ENCODE data around the gene PCOLCE2. TPM values are rescaled to one million over a fixed set of nuclear protein-coding genes. Genes with fewer than 3 reads are reported as not detected.
A peak's percentile ranks its signal among the peaks of the same experiment; 100 is the strongest.

PCOLCE2 gene
- total and polyA plus RNA-seq, 12 donors: 49.9 to 143 (median 69.6) TPM

DNA sequence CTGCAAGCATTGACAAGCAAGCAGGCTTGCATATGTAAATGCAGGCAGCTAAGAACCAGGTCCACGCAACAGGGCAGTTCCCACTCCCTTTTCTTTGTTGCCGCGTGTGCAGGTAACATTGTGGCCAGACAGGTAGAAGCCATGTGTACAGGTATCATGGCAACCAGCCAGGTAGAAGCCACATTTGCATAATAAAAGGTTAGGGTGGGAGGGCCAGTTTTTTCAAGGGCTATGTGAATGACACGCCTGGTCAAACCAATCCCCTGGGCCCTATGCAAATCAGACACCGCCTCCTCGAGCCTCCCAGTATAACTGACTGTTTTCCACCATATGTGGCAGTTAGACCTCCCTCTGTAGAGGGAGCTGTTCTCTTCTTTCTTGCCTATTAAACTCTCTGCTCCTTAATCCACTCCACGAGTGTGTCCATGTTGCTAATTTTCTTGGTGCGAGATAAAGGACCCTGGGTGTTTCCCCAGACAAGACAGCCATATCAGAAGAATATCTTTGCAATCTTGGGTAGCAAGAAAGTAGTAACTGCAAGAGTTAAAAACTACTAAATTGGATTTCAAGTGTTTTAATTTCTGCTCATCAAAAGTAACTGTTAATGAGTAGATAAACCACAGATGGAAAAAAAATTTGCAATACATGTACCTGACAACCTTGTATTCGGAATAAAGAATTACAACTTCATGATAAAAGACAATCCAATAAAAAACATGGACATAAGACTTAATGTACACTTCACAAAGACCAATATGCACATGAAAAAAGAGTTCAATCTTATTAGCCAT lies 21.8 kb downstream of the PCOLCE2 start:
- 60 to 66% methylated on average over 9 of the region's 9 CpGs for WGBS, 2 donors
- peaks cover 0 to 14% (median 5%) of the 10 kb centered on the region in 9 donors for H3K4me1 ChIP-seq
- intact Hi-C loops (cut with DNase I): no loop called here
- H3K9me3 ChIP-seq: no peaks in the 10 kb centered on the region
- DNase-seq (no peak), ATAC-seq (no peak)
- H3K27ac ChIP-seq: no peak overlapping the region
- H3K4me3 ChIP-seq: no peak overlapping the region
- no peaks in the 10 kb centered on the region for H3K36me3 ChIP-seq
- no peaks in the 10 kb centered on the region for H3K27me3 ChIP-seq
- TF ChIP-seq, protein P1, sequence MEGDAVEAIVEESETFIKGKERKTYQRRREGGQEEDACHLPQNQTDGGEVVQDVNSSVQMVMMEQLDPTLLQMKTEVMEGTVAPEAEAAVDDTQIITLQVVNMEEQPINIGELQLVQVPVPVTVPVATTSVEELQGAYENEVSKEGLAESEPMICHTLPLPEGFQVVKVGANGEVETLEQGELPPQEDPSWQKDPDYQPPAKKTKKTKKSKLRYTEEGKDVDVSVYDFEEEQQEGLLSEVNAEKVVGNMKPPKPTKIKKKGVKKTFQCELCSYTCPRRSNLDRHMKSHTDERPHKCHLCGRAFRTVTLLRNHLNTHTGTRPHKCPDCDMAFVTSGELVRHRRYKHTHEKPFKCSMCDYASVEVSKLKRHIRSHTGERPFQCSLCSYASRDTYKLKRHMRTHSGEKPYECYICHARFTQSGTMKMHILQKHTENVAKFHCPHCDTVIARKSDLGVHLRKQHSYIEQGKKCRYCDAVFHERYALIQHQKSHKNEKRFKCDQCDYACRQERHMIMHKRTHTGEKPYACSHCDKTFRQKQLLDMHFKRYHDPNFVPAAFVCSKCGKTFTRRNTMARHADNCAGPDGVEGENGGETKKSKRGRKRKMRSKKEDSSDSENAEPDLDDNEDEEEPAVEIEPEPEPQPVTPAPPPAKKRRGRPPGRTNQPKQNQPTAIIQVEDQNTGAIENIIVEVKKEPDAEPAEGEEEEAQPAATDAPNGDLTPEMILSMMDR (IDR thresholded peaks at IDR 0.05): peak in 2 of 9 donors; percentile 10 to 21

DNA sequence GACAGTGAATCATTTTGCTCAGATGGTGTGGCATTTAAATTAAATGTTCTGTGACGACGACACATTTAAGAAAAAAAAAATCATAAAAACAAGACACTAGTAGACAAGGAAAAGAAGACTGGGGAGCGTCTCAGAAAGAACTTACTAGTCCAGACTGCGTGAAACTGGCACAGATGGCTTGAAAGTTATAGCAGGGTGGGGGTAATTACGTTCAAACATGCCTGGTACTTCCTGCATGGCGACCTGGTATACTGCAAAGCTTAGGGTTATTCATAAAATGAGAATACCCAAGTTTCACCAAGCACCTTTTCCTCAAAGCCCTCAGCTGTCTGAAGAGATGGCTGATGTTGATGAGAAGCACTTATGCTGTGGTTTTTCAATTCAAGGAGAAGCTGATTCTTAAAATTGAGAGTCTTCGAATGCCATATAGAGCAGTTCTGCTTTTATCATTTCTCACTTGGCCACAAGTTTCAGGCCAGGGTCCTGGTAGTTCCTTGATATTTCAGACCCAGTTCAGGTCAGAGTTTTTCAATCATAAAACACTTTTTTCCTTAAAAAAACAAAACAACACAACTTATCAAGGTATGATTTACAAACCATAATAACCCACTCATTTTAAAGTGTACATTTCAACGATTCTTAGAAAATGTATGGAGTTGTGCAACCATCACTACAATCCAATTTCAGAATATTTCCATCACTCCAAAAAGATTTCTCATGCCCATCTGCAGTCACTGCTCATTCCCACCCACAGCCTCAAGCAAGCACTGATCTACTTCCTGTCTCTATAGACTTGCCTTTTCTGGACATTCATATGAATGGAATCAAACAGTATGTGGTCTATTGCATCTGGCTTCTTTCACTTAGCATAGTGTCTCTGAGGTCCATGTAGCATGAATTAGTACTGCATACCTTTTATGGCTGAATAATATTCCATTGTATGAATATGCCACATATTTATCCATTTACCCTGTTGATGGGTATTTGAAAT lies 24.7 kb downstream of the PCOLCE2 start:
- 84 to 86% methylated on average over 8 of the region's 8 CpGs for WGBS, 2 donors
- intact Hi-C loops (cut with DNase I): no loop called here
- Histone ChIP-seq H3K9me3 (no peaks in the 10 kb centered on the region), H3K36me3 (no peaks in the 10 kb centered on the region), H3K4me1 (peaks cover 0 to 20% (median 5%) of the 10 kb centered on the region in 9 donors), H3K27ac (peak overlapping the region in 2 of 10 donors; percentile 23 to 43), H3K4me3 (no peak overlapping the region), H3K27me3 (no peaks in the 10 kb centered on the region)
- no peak for ATAC-seq
- TF ChIP-seq, protein P1 (IDR thresholded peaks at IDR 0.05): no peak
- no peak for DNase-seq

DNA sequence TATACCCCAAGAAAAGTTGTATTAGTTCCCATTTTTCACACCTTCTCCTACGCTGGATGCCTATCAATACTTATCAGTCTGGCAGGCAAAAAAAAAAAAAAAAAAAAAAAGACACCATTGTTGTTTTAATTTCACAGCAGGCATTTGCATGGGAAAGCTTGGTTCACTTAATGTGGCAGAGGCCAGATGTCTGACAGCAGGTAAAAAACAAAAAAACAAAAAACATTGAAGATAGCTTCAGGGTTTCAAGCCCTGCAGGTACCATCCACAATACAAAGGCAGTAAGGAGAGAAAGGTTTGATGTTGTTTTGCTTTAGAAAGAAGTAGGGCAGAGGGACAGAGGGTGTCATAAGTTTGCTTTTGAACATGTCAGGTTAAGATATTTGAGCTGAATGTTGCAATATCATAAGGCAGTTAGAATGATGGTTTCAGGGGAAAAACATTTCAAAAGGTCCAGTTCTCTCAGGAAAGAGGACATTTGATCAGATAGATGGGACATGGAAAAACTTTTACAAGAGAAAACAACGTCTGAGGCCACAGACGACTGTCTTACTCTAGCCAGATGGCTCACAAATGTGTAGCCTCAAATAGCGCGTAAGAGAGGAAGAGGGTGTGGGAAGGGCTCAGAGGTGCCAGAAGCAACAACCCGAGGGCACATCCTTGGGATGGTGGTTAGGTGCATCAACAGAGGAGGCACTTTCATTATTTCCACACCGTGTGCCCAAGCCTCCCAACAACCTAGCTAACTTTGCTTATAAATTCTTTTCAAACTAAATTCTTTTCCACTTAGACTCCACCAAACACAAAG lies 25.7 kb downstream of the PCOLCE2 start:
- Histone ChIP-seq H3K9me3 (no peaks in the 10 kb centered on the region), H3K4me1 (peaks cover 0 to 20% (median 5%) of the 10 kb centered on the region in 9 donors), H3K27me3 (no peaks in the 10 kb centered on the region), H3K27ac (peak overlapping the region in 2 of 10 donors; percentile 23 to 43), H3K4me3 (no peak overlapping the region), H3K36me3 (no peaks in the 10 kb centered on the region)
- TF ChIP-seq, protein P1 (IDR thresholded peaks at IDR 0.05): no peak
- intact Hi-C loops (cut with DNase I): no loop called here
- no peak for DNase-seq
- WGBS, 2 donors: 32 to 40% methylated on average over 7 of the region's 7 CpGs
- peak in 5 of 8 donors; percentile 45 to 76 (median 48) for ATAC-seq

Data from heart right ventricle (tissue), 16 donors.